HEK293 (cell line): ENCODE results near the gene TMED6.

Experiments used
- ZNF654 ChIP-seq: fragments of 450-650 bp; formaldehyde crosslinking; IDR thresholded peaks from 2 replicates; pipeline ENCODE4 v1.5.1; 2016; ENCODE audit warnings: low read depth, missing biosample characterization, missing genetic modification characterization
- TF ChIP-seq, protein P1 (sequence below): fragments of 450-650 bp; formaldehyde crosslinking; IDR thresholded peaks from 2 replicates; pipeline ENCODE4 v1.5.1; 2016; ENCODE audit warnings: missing biosample characterization, missing genetic modification characterization

DNA sequence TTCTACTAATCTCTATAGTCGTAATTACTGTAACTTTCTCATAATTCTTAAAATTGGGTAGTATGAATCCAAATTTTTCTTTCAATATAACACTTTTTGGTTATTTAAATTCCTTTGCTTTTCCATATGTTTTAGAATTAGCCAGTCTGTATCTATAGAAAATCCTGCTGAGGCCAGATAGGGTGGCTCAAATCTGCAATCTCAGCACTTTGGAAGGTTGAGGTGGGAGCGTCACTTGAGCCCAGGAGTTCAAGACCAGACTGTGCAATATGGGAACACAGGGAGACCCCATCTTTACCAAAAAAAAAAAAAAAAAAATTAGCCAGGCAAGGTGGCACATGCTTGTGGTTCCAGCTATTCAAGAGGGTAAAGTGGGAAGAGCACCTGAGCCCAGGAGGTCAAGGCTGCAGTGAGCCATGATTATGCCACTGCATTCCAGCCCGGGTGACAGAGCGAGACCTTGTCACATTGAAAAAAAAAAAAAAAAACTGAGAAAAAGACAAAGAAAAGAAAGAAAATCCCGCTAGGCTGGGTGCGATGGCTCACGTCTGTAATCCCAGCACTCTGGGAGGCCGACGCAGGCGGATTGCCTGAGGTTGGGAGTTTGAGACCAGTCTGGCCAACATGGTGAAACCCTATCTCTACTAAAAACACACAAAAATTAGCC lies 24.9 kb upstream of the TMED6 start:
- TF ChIP-seq, protein P1, sequence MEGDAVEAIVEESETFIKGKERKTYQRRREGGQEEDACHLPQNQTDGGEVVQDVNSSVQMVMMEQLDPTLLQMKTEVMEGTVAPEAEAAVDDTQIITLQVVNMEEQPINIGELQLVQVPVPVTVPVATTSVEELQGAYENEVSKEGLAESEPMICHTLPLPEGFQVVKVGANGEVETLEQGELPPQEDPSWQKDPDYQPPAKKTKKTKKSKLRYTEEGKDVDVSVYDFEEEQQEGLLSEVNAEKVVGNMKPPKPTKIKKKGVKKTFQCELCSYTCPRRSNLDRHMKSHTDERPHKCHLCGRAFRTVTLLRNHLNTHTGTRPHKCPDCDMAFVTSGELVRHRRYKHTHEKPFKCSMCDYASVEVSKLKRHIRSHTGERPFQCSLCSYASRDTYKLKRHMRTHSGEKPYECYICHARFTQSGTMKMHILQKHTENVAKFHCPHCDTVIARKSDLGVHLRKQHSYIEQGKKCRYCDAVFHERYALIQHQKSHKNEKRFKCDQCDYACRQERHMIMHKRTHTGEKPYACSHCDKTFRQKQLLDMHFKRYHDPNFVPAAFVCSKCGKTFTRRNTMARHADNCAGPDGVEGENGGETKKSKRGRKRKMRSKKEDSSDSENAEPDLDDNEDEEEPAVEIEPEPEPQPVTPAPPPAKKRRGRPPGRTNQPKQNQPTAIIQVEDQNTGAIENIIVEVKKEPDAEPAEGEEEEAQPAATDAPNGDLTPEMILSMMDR (tag by site-specific recombination), result no peak
- TF ChIP-seq ZNF654 (tag by site-specific recombination), result no peak
